NCI-H2196 treated with DMSO at 0.1 percent for 48 hours (cell line): ENCODE measurements around the gene ITGA6.

ENCODE experiments used
- DNase-seq: peaks from one replicate; lab custom pipeline; 2025; ENCODE audit not compliant: unreplicated experiment; lab: John Stamatoyannopoulos, UW

The ITGA6 gene

GRCh38 chr2:172415865-172416183 is 11.6 kb upstream of the ITGA6 start:
- no peak for DNase-seq

GRCh38 chr2:172416447-172417058 is 10.8 kb upstream of the ITGA6 start:
- DNase-seq = no peak

GRCh38 chr2:172420216-172420615 is 7.2 kb upstream of the ITGA6 start:
- no peak for DNase-seq

- no peak for DNase-seq
Measured at GRCh38 chr2:172423160-172423559, 4.2 kb upstream of the ITGA6 start.

- no peak for DNase-seq
Measured at GRCh38 chr2:172425336-172425735, 2.0 kb upstream of the ITGA6 start.

- no peak for DNase-seq
Measured at GRCh38 chr2:172426635-172427255, 641 bp upstream of the ITGA6 start.

GRCh38 chr2:172427990-172428831 is 825 bp downstream of the ITGA6 start:
- no peak for DNase-seq

GRCh38 chr2:172428832-172429210 is 1.4 kb downstream of the ITGA6 start:
- no peak for DNase-seq

- no peak for DNase-seq
Measured at GRCh38 chr2:172429301-172429968, 2.0 kb downstream of the ITGA6 start.

GRCh38 chr2:172430027-172430426 is 2.6 kb downstream of the ITGA6 start:
- no peak for DNase-seq

- no peak for DNase-seq
Measured at GRCh38 chr2:172430678-172431077, 3.3 kb downstream of the ITGA6 start.

- DNase-seq = no peak
Measured at GRCh38 chr2:172431463-172431862, 4.1 kb downstream of the ITGA6 start.

GRCh38 chr2:172431993-172432392 is 4.6 kb downstream of the ITGA6 start:
- no peak for DNase-seq

GRCh38 chr2:172433144-172433543 is 5.8 kb downstream of the ITGA6 start:
- DNase-seq = no peak

- DNase-seq = no peak
Measured at GRCh38 chr2:172434821-172435605, 7.6 kb downstream of the ITGA6 start.

- DNase-seq = no peak
Measured at GRCh38 chr2:172435606-172435911, 8.2 kb downstream of the ITGA6 start.

GRCh38 chr2:172436889-172437288 is 9.5 kb downstream of the ITGA6 start:
- DNase-seq = no peak

GRCh38 chr2:172437419-172438341 is 10.3 kb downstream of the ITGA6 start:
- DNase-seq = no peak

GRCh38 chr2:172438741-172439508 is 11.5 kb downstream of the ITGA6 start:
- no peak for DNase-seq

GRCh38 chr2:172439509-172439860 is 12.1 kb downstream of the ITGA6 start:
- DNase-seq = no peak
